Measurements from ENCODE around the gene DKC1.

DKC1 gene

DNA sequence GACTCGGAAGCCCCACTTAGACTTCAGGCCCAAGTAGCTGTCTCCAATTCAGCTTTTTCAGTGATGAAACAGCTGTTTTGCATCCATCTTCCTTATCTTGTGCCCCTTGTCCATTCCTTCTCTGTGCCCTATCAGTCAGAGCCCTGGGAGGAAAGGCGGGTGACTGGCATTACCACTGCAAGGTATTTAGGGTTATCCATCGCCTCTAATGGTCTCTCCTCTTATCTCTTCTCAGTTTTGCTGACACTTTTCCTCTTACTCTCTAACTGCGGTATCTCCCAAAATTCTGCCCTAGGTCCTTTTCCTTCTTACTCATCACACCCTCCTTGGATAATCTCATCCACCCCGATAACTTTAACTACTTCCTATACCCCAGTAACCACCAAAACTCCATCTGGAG is 25.5 kb upstream of the DKC1 start:
- DNase-seq (ENCODE audit: low read depth), result no peak

DNA sequence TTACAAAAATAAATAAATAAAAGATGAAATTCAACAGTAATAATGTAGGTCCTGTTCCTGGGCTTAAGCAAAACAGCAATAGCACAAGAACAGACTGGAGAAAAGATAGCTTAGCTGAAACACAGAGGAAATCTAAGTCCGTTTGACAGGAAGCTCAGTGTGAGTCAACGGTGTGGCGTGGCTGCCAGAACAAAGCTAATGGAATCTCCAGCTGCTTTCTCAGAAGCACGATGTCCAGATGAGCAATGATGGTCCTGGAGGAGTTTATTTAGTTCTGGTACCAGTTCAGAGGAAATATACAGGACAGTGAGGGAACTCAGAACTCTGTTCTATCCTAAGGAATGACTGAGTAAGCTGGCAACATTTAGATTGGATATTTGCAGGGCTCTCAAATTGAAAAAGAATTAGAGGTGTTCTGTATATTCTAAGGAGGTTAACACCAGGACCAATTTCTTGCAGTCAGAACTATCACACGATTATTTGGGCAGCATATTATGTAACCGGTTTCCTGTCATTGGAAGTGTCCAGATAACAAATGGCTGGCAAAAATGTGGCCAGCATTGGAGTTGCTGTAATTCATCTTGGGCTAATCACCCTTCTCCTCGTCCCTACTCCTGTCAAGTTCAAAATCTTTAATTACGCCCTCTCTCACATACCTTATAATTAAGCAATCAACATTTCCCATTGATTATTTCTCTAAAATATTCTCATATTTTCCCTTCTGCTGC is 24.5 kb upstream of the DKC1 start:
- no peak for DNase-seq (ENCODE audit: low read depth)

DNA sequence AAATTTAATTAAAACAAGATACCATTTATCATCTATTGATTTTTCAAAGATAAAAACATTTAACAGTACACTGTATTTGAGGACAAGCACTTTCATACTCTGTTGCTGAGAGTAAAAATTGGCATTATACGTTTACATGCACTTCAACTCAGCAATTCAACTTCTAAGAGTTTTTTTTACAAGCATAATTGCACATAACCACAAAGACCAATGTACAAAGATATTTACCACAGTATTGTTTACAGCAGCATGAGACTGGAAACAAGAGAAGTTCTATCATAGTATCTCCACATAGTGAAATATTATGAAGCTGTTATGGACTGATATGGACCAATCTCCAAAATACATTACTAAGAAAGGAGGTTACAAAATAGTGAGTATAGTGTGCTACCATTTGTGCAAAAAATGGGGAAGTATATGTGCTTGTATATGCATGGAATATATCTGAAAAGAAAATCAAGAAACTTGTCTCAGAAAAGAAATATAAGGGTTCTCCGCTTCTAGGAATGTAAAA is 22.7 kb upstream of the DKC1 start:
- DNase-seq (ENCODE audit: low read depth), result no peak

DNA sequence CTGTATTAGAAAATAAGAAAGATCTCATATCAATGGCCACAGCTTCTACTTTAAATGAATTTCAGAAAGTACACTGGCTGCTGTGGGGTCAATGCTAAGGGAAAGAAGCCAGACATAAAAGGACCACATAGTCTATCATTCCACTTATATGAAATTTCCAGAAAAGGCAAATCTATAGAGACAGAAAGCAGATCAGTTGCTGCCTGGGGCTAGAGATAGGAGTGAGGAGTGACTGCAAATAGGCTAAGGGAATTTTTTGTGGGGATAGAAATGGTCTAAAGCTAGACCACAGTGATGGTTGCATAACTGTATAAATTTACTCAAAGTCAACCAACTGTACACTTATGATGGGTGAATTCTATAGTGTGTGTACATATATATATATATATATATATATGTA is 20.1 kb upstream of the DKC1 start:
- DNase-seq (ENCODE audit: low read depth), result no peak

DNA sequence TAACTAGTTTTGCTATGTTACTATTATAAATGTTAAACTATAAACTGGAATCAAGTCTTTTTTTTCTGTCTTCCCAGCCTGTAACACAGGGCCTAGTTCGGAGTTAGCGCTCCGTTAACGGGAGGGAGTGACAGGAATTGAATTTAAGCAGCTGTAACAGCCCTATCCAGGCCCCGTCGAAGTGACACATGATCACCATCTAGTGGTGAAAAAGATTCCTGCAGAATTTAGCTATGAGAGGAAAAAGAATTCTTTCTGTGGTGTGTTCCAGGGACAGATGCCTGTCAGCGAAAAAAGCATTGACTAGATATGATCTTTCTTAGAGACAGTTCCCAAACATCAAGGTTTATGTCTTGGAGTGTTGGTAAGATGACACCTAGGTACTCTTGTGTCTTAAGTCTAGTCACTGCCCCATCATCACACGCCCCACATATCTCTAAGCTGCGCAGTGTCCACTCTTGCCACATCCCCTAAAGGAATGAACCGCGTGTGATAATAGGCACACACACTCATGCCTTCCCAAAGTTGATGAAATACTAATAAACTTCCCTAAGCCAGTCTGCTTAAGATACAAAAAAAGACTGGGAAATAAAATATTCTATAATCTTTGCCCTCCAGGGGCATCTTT is 13.8 kb upstream of the DKC1 start:
- no peak for DNase-seq (ENCODE audit: low read depth)

DNA sequence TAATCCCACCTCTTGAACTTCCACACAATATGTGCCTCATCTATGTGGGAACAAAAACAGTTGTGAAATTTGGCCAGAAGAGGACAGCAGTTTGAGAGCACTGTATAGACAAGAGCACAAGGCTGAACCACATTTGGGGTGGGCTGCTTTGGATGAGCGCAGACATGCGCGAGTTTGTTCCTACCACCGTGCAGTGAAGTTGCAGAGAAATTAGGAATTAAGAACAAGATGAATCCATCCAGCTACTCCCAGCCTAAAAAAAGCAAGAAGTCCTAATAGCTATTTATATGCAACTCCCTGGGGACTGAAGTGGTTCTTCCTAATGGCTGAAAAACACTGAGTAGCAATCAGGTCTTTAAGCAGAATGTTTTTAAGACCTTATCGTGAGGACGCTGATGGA is 12.8 kb upstream of the DKC1 start:
- DNase-seq (ENCODE audit: low read depth), result no peak

DNA sequence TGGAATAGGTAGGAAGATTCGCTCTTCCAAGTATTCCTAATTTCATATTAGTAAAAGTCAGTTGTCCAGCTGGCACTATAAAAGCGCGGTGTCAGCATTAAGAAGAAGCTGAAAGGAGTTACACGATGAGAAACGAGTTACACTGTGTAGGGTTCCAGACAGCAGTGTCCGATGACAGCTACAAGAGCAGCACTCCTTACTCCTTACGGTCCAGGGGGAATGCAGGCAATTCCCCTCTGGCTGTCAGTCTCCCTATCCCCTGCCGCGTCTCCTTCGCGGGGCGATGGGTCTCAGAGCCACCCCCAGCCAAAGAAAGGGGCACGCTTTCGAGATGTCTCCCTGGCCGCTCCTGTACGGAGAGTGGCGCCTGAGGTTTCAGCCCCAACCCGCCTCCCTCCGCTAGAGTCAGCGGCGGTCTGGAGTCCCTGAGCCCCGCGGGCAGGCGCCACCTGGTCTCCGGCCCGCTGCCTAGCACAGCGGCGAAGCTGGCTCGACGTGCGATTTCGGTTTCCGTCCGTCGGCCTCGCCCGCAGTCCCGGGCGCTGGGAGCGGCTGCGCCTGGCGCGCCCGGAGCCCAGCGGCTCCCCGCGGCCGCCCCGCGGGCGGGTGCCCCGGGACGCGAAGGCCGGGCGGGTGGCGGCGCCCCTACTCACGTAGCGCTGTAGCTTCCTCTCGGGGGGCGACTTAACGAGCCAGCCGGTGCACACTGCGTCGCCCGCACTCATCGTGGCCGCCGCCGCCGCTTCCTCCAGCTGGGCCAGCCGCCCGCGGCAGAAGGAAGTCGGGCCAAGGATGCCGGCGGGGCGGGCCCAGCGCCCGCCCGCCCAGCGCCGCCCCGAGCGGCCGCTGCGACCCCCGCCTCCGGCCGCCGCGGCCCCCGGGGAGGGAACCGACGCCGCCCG is 12.1 kb upstream of the DKC1 start, which contains the start of gene GAB3:
TSS of gene GAB3 (minus strand) at position 777 of the 902 bp plus-strand sequence. CDS start at position 725, 52 bp downstream.
- no peak for DNase-seq (ENCODE audit: low read depth)

DNA sequence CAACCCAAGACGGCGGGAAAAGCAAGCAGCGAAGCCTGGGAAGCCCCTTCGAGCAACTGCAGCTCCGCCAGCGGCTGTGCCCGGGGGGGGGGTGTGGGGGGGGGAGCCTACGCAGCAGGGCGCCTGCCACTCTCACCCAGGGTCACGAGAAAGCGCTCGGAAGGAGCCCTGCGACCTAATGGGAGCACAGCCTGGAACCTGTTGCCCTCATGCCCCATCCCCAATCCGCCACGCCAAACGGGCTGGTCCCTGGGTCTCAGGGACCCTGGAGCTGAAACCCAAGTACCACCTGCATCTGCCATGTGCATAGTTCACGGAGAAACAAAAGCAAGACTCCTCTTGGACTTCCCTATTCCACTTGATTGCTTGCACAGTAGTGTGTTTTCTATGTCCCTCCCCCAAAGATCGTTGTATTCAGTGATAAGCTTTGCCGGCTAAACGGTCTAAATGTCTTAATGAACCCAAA is 11.4 kb upstream of the DKC1 start:
- DNase-seq (ENCODE audit: low read depth), result no peak

DNA sequence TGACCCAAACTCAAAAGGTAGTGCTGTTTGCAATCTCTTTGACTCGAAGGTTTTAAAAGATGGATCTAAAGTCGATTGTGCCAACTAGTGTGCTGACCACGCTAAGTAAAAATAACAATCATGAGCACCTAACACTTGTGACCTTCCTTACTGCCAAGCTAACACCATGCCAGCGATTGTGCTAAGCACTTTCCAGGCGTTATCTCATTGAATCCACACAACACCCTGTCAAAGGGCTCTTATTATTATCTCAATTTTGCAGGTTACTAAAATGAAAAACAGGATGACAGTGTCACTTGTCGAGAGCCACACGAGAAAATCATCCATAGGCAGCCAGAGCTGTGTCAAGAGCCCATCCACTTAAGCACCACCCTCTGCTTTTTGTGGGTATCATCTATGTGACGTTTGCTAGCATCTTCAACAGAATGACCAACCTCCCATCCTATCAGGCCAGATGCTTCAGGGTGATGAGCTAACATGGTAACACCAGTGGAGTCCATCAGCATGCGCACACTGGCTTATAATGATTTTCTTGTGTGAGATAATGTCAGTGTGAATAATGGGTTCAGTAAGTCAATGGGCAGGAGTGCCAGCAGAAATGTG is 10.9 kb upstream of the DKC1 start:
- DNase-seq (ENCODE audit: low read depth), result no peak

DNA sequence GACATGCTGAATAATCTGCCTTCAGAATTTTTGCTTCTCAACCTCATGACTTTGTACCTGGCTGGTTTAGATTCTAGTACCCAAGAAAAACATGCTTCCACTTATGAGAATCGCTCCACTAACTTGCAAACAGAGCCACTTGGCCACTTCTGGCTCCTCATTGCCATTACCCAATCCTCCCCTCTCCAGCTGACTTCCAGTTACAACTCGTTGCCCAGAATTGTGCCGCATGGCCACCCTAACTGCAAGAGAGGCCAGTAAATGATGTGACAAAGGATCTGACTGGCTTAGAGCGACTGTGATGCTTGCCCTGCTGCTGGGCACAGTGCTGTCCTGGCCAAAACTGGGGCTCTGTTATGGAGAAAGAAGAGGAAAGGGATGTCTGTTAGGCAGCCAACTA is 4.0 kb upstream of the DKC1 start:
- no peak for DNase-seq (ENCODE audit: low read depth)

- no peak for DNase-seq (ENCODE audit: low read depth)
Observed at GRCh38 chrX:154761977-154762536, 607 bp upstream of the DKC1 start.

DNA sequence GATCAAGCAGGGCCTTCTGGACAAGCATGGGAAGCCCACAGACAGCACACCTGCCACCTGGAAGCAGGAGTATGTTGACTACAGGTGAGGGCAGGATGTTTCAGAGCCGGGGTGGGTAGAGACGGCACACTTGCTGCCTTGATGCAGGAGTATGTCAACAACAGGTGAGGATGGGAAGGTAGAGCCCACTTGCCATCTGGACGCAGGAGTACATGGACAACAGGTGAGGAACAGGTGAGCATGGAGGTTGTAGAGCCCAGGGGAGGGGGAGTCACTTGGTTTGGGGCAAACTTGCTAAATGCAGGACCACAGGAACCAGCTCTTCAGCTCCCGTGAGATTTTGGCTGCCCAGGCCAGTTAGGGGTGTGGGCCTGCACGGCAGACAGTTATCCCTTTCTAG is 12.0 kb downstream of the DKC1 start:
- DNase-seq (ENCODE audit: low read depth), result no peak

- no peak for DNase-seq (ENCODE audit: low read depth)
Observed at GRCh38 chrX:154775419-154776349, 13.0 kb downstream of the DKC1 start.

DNA sequence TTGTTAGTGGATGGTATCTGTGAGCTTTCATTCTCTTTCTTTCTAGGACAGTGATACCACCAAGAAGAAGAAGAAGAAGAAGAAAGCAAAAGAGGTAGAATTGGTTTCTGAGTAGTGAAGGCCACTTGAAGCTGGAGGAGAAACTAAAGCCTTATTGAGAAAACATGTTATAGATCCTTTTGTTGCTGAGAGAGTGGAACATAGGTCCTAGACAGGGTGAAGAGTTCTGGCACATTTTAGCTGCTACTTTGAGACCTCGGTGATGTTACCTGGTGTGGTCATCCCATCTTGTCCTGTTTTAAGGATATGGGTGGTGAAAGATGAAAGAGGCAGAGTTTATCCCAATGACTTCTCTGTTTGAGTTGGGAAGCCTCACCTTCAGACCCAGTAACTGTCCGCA is 14.1 kb downstream of the DKC1 start:
- no peak for DNase-seq (ENCODE audit: low read depth)

DNA sequence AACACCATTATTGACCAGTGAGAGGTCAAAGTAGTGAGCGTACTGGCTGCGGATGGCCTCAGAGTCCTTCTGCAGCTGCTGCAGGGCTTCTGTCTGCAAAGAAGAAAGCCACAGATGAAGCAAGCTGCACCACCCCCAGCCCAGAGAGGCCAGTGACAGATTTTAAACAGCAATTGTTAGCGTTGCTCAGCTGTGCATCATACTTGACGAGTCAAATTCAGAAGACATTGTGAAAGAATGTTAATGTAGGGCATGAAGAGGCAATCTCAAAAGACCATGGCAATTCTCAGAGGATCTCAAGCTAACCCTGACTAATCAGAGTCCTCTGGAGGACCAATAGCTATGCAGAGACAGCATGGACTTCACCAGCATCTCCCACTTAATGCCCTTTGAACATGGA is 16.6 kb downstream of the DKC1 start:
- no peak for DNase-seq (ENCODE audit: low read depth)

DNA sequence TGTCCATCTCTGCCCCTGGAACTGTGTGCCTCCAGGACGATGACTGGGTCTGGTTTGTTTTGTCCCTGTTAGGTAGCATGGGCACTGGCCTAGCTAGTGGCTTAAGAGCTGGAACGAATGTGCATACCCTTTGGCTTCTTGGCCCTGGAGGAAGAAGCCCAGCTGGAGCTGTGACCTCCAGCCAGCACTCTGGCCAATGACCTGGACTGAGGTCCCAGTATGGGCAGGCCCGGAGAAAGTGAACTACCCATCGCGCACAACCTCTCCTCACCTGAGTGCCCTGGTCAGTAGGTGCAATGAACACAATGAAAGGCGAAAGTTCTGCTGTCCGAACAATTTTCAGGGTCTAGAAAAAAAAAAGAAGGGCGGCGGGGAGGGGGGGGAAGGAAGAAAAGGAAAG is 18.3 kb downstream of the DKC1 start:
- DNase-seq (ENCODE audit: low read depth), result no peak

- DNase-seq (ENCODE audit: low read depth), result no peak
Observed at GRCh38 chrX:154784149-154784995, 21.7 kb downstream of the DKC1 start.

DNA sequence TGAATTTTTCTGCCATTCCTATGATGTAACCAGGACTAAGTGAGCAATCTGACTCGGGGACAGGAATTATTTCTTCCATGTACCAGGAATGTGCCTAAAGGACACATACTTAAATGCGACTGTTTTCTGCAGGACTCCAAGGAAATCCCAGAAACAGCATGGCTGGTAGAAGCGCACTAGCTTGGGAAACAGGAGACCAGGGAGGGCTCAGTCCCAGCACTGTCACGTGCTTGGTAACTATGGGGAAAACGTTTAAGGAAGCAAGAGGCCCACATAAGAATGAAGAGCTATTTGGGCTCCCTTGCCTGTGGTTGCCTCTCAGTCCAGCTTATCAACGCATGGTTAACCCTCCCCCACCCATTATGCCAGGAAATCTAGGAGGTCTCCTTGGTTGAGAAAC is 23.1 kb downstream of the DKC1 start:
- no peak for DNase-seq (ENCODE audit: low read depth)

GRCh38 chrX:154791467-154791866 is 28.8 kb downstream of the DKC1 start:
- no peak for DNase-seq (ENCODE audit: low read depth)

DNA sequence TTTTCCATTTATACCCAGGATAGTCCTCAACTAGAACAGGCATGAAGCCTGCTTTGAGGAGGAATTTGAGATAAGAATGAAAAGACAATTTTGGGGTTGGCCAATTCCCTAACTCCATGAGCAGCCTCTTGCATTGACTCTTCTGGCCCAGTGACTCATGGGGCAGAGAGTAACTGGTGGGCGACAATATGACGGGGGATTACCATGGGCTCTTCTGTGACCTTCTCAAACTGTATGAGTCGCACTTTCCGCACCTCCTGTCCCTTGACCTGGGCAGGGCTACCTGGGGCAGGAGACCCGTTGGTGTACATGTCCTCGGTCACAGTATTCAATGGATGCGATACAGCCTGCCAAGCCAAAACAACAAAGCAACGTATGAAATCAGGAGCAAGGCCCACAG is 29.3 kb downstream of the DKC1 start:
- no peak for DNase-seq (ENCODE audit: low read depth)

Measured in stimulated activated CD8-positive, alpha-beta memory T cell treated with anti-CD3 and anti-CD28 coated beads, Interleukin-12 subunit alpha, Interleukin-12 subunit beta, amount 100 ng/mL, for 1 hour (primary cell).